SIG-M5 treated with dmso at 0.1 percent for 504 hours (cell line): ENCODE data around the gene ADGRD2.

Experiments
- DNase-seq: peaks from one replicate; lab custom pipeline; 2025; ENCODE audit not compliant: unreplicated experiment; lab: John Stamatoyannopoulos, UW

The ADGRD2 gene

GRCh38 chr9:124477648-124478285 lies 27.5 kb downstream of the ADGRD2 start:
- DNase-seq = no peak

DNA sequence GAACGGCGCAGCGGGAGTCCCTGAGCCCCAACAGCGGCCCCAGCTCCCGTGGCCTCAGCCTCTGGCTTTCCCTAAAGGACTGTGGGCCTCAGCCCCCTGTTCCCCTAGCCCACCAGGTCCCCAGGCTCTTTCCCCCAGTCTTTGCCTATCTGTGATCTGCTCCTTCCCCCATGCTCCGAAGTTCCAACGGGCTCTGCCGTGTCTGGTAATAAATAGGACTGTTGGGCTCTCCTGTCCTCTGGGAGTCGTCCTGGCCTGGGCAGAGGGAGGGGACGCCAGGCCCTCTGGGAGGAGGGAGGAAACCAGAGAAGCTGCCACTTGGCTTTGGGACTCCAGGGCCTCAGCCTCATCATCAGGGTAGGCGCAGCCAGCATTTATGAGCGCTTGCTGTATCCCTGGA lies 28.1 kb downstream of the ADGRD2 start:
- DNase-seq = no peak

- DNase-seq = no peak
Measured at GRCh38 chr9:124479371-124479770, 29.1 kb downstream of the ADGRD2 start.

DNA sequence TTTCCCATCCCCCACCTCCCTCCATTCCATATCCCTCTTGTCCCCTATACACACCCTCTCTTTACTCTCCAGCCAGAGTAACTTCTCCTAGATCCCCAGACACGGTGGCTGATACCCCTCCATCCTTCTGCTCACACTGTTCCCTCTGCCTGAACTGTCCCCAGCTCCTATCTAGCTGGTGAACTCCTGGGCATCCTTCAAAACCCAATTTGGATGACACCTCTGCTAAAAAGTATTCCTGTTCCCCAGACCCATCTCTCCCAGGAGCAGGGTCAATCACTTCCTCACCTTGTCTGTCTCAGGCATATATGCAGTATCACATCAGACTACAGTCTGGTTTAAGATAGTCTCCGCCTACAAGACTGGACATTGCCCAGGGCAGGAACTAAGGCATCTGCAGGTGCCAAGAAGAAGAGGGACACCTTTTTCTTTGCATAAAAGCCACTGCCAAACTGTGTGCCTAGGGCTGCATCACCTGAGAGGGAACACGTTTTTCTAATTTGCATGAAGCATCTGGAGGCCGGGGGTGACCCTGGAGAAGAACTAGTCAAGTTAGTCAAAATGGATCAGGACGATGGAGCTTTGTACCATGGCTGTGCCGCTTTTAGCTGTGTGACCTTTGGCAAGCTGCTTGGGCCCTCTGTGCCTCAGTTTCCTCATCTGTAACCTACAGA lies 29.8 kb downstream of the ADGRD2 start:
- no peak for DNase-seq

DNA sequence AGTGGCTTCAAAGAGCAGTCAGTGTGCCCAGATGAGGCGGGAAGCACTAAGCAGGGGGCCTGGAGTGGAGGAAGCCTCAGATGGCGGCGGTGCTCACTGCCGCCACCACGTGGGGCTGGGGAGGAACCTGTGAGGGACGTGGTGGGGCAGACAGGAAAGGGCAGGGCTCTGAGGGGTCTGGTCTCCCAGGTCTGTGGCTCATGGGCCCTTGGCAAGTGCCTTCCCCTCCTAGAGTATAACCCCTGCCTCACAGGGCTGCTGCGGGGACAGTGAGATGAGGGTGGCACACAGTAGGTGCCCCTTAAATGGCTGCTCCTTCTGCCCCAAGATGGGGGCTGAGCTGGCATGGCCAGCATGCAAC lies 30.4 kb downstream of the ADGRD2 start:
- DNase-seq = peak; percentile 35

DNA sequence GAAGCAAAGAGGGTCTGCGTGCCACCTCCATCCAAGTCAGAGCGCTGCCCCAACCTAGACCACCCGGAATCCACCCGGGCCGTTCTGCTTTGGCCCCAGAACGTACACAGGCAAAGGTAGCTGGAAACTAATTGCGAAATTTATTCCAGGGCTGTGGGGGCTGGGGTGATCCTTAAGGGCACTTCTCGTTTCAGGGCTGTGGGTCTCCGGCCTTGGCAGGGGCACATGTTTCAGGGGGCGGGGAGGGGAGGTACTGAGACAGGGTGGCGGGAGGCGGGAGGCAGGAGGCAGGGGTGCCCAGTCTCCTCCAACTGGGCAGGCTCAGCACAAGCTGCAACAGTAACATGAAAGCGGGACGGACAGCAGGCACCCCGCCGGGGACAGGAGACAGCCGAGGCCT lies 30.9 kb downstream of the ADGRD2 start:
- peak; percentile 61 for DNase-seq

- no peak for DNase-seq
Measured at GRCh38 chr9:124482431-124483031, 32.3 kb downstream of the ADGRD2 start.

GRCh38 chr9:124483481-124483880 lies 33.2 kb downstream of the ADGRD2 start:
- DNase-seq = no peak

DNA sequence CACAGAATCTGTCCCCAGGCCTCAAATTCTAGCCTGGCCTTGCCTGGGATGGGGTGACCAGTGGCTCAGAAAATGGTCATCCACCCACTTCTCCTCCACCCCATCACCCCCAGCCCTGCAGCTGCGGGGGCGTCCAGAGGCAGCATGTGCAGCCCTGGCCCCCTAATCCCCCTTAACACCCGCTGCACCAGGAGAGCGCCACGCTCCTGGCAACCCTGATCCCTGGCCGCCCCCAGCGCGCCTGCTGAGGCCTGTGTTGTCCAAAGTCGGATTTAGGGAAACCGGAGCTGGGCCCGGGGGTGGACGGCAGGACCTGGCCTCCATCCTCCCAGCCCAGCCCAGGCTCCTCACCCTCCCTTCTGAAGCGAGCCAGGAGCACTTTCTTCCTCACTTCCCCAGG lies 35.0 kb downstream of the ADGRD2 start:
- no peak for DNase-seq

DNA sequence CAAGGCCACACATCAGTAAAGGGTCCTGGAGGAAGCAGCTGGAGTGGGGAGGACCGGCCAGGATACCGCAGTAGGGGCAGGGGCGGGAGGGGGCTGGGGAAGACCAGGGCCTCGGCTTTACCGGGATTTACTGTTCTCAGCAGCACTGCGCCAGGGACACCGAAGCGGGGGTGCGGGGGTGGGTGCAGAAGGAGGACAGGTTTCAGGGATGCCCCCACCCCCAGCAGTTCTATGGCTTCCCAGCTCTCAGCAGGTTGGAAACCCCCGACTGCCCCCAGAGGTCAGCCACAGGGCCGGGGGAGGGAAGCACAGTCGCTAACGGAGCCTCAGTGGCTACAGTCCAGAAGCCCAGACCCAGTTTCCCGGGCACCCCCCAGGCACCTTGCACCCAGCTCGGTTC lies 35.7 kb downstream of the ADGRD2 start:
- no peak for DNase-seq

GRCh38 chr9:124486778-124487259 lies 36.6 kb downstream of the ADGRD2 start:
- DNase-seq = no peak

- DNase-seq = no peak
Measured at GRCh38 chr9:124487260-124488182, 37.3 kb downstream of the ADGRD2 start.

DNA sequence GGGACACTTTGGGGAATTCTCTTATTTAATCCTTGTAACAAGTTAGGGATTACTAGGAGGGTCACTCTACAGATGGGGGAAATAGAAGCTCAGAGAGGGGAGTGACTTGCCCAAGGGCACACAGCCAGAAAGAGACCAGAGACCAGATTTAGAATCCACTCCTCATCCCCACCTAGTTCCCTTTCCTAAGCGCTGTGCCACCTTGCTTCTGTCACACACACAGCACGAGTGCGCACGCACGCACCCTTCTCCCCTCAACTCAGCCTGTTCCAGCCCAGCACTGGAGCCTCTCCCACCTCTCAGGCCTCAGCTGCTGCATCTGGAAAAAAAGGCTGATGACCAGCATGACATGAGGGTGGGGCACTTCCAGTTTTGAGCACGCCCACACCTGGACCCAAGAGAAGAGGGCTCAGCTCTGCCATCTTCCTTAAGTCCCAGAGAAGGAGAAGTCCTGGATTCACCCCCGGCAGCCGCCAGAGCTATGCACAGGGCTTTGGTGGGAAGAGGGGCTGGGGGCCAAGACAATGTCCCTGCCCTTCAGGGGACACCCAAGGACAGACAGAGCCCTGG lies 38.5 kb downstream of the ADGRD2 start:
- DNase-seq = no peak

DNA sequence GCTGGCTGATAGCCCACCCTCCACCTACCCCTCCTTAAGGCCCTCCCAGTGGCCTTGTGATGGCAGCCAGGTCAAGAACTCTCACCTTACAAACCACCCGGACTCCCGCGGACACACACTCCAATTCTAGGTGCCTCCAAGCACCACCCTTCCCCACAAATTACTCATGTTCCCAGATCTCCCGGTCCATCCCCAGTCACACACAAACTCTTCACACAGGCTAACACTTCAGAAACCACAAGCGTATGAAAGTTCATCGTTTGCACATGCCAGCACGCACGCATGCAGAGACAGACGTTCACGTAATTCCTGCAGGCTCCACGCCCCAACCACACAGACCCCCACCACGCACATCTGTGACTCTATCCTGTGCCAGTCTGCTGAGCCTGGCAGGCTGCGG lies 39.0 kb downstream of the ADGRD2 start:
- DNase-seq = no peak

- DNase-seq = no peak
Measured at GRCh38 chr9:124490004-124490403, 39.8 kb downstream of the ADGRD2 start.

DNA sequence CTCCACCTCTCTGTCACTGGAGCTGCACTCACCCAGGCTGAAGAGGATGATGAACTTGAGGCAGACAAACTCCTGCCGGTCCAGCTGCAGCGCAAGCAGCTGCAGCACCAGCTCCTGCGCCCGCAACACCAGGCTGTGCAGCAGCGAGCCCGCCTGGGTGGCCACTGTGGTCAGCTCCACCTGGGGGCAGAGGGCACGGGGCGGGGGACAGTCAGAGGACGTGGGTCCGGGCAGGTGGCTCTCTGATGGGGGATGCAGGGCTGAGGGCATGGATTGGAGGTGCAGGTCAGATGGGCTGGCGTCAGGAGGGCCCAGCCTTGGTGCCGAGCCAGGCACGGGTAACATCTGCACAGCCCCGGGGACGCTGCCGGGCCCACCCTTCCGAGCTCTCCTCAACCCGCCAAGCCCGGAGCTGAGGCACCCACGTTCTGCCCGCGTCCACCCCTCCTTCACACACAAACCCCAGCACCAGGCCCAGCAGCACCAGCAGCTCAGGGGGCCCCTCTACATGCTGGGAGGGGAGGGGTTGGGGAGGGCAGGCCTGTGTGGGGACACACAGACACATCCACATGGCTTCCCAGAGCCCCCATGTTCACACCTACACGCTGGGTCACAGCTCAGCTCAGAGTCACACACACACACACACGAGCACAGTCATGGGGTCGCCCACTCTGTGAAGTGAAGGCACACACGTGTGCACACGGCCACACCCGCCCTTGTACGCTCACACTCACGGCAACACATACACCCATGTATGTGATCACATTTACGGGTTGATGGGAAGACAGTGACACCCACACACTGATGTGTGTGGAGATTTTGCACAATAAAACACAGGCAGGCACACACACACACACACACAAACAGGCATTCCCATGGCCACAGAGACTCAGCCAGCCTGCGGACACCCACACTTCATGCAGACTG lies 41.1 kb downstream of the ADGRD2 start:
- DNase-seq = no peak

DNA sequence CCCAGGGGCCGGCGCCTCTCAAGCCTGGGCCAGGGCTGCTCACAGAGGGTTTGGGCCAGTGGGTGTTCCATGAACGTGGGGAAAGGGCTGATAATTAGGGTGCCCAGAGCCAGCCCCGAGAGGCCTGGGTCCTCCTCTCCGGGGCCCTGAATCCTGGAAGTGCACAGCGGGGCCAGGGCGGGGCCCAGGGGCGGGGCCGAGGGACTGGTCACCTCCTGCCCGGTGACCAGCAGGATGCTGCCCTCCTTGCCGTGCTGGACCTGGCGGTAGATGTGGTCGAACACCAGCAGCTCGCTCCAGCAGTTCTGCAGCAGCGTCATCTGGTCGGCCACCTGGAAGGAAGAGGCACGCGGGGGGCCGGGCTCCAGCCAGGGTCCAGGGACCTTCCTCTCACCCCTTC lies 42.6 kb downstream of the ADGRD2 start:
- DNase-seq = no peak

DNA sequence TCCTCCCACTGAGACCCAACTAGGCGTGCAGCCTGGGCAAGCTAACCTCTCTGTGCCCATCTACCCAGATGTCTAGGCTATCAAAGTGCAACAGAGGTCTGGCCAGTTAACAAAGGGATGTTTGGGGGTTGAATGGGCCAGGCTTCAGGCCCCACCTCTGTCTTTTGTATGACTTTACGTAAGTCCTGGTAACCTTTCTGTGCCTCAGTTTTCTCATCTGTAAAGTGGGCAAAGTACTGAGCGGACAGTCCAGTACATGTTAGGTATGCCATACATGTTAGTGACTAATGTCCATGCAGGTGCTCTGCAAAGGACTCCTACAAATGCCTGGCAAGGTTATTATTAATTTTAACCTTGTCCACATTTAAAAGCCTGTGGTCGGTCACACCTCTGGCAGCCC lies 43.0 kb downstream of the ADGRD2 start:
- DNase-seq = no peak

- no peak for DNase-seq
Measured at GRCh38 chr9:124493794-124494479, 43.7 kb downstream of the ADGRD2 start.
